HG02870 (cell line): ENCODE measurements around the gene OSER1.

Experiments
- ATAC-seq: cut with Tn5 transposase; IDR thresholded peaks from one replicate; pipeline ENCODE4 v1.9.1; 2021; ENCODE audit warnings: mild to moderate bottlenecking, moderate library complexity; ENCODE audit not compliant: unreplicated experiment

The OSER1 gene

DNA sequence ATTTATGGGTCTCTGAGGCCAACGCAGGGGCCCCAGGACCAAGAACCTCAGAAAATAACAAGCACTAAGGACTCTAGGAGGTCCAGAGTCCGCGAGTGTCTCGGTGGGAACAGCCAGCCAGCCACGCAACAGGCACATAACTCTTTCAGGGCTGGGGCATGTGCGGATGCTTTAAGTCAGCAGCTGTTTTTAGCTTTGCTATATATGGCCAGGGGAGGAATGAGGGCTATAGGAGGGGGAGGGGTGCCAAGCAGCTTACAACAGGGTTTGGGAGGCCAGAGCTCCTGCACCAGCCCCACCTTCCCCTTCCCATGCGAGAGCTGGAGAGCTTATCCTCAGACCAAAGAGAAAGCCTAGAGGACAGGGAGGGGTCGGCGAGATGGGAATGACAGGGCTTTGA lies 29.8 kb downstream of the OSER1 start:
- no peak for ATAC-seq

DNA sequence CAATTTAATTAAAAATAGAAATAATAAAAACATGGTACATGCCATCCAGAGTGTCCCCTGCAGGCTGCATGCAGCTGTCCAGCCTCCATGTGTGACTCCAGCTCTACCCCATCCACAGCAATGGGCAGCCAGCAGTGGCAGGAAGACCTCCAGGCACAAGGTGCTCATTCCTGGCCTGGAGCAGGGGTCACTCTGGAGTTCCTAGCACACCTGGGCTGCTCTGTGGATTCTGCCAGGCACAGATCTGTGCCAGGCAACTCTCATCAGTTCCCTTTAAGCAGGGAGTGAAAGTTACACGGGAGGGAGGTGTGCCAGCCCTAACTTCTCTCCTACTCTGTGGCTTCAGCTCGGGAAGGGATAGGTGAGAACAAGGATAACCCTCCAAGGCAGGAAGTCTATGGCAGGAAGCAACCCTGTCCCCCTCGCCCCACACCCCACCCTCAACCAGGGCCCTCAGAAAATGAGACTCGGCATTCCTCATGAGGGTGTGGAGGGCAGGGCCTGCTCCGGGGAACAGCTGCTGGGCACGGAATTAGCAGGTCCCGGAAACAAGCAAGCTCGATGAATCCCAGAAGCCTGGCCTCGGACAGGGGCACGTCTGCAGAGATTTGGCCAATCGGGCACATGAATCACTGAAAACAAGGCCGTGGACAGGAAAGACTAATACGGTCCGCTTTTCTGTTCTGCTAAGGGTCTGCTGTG lies 33.6 kb downstream of the OSER1 start:
- no peak for ATAC-seq

DNA sequence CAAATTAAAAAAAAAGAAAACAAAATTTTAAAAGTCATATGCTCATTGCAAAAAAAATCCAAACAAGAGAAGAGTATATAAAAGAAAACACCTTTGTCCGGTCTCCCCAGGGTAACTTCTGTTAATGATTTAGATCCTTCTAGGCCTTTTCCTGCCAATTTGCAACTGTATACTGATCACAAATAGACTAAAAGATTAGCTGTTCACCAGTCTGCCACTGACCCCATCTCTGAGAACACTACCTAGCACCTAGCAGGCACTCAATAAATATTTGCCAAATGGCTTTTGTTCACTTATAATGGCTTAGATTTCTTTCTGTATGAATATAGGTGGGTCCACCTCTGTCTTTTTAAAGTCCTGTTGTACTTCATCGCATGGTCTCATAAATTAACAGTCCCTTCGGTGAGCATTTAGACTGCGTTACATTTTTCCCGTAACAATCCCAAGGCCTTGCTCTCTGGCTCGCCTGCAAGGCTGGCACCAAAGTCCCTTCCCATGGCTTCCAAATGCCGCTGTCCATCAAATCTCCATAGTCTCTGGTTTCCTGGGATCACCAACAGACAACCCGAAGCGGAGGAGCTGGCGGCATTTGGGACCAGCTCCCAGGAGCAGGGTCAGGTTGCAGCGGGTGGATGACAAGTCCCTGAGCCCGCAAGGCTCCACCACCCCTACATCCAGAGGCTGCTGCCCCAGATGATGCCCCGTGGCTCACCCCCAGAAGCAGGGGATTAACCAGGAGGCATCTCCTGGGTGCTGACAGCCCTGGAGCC lies 35.4 kb downstream of the OSER1 start:
- no peak for ATAC-seq

DNA sequence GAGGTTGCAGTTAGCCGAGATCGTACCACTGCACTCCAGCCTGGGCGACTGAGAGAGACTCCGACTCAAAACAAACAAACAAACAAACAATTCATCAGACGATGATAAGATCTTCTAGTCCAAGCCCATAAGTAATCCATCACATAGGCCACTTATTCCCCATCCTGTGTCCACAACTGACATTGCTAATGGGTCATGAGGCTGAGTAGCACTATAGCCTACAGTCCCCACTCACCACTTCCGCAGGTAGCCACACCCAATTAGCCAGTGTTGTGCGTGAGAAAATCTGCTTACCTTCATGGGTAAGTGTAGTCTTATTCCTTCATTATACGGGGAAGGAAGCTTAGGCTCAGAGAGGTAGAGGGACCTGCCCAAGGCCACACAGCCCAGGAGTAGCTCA lies 36.7 kb downstream of the OSER1 start:
- ATAC-seq: no peak

DNA sequence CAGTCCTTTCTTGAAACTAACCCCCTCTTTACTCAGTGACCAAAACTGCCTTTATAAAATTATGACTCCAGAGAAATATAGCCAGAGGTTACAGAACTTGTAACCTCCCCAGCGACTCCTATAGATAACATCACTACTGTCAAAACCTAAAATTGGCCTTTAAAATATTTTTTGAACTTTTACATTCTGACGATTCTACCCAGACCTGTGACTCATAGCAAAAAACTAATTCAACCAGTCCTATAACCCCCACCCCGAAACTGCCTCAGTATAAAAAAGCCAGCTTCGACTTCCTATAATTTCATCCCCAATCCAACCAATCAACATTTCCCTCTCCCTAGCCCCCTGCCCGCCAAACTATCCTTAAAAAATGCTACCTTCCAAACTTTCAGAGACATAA lies 37.5 kb downstream of the OSER1 start:
- no peak for ATAC-seq

DNA sequence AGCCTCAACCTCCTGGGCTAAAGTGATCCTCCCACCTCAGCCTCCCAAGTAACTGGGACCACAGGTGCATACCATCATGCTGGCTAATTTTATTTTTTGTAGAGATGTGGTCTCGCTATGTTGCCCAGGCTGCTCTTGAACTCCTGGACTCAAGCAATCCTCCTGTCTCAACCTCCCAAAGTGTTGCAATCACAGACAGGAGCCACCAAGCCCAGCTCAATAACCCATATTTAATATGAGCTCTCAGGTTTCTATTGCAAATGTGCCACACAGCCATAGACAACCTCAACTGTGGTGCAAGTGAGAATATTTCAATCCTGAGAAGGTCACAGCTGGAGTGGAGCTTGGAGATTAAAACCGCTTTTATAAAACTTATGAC lies 38.0 kb downstream of the OSER1 start:
- no peak for ATAC-seq

DNA sequence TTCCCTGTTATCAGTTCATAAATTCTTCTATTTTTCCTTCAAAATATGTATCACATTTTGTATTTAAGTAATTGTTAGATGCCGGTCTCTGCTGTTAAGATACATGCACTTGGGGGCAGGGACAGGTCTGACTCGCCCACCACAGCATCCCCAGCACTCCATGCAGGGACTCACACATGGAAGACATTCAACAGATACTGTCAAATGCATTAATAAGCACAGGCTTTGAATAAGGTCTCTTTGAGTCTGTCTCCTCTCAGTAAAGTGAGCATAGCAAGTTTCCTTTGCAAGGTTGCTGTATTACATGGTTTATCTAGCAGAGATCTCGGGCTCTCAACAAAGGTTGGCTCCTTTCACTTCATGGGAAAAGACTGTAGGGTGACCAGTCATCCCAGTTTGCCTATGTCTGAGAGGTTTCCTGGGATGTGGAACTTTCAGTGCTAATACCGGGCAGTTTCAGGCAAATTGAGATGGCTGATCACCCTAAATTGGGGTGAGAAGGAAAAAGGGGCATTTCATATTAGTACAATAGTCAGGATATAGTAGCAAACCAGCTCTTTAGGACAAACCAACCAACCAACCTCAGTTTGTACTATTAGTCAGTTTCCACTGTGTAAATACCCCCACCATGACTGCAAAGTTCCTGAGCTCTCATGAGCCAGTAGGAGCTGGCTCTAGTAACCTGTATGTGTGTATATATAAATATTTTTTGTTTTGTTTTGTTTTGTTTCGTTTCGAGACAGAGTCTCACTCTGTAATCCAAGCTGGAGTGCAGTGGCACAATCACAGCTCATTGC lies 38.6 kb downstream of the OSER1 start:
- no peak for ATAC-seq

DNA sequence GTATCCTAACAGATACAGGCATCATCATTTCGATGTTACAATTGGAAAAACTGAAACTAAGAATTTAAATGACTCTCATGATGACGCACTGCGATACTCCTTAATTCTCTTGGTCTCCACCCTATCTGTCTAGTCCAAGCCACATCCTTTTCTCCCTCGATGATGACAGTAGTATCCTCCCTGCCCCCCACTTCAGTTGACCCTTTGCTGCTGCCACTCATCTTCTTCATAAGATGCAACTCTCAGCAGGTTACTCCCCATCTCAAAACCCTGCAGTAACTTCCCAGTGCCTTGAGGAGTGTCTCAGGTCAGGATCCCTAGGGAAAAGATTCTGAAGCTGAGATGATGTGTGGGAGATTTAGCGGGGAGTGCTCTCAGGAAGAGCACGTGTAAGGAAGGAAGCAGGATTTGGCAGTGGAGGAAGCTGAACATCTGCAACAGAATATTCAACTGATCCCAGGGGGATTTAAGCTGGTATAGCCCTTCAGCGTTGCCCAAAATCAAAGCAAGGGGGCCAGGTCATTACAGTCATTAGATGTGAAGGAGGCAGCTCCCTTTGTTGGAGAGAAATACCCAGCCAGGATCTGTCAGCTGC lies 39.7 kb downstream of the OSER1 start:
- ATAC-seq: no peak

DNA sequence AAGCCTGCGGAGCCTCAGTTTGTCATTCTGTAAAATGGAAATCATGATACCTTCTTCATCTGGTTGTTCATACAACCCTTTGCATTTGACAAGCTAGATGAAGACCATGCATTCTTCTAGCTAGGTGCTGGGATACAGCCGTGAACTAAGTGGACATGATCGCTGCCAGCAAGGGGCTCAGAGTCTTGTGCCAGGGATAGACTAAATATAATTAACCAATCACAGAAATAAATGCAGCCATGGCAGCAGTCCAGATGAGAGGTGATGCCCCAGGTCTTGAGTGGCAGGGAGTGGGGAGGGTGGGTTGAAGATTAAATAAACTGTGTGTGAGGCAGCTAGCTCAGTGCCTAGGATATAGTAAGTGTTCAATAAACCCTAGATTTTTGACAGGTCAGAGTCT lies 42.8 kb downstream of the OSER1 start:
- no peak for ATAC-seq

DNA sequence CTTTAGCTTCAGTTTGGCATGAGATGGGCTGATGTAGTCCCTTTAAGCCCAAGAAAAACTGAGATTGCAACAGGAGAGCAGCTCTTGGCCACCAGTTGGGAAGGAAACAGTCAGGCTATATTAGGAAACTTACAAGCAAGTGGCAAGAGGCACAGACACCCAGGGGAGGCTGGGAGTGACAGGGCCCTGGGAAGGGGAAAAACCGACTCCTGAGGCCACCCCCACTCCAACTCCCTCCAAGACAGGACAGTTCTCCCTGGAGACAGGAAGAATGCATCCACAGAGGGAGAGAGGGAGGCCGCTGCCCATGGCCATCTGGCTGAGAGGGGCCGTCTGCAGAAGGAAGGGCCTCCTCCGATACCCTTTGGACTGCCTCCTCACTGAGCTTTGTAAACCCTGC lies 44.1 kb downstream of the OSER1 start:
- ATAC-seq: no peak

DNA sequence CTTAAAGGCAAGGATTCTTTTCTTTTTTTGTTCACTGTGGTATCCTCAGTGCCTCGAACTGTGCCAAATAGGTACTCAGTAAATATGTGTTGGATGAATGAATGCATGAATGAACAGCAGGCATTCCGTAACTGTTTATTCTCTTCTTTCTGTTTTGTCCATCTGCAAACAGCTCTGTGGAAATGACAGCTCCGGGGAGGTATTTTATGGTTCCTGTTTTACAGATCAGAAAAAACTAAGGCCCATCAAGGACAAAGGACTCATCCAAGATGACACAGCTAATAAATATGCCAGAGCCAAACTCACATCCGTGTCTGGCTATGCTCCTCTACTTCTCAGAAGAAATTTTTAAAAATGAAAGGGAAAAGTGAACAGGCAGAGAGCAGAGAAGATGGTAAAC lies 44.6 kb downstream of the OSER1 start:
- ATAC-seq: no peak

DNA sequence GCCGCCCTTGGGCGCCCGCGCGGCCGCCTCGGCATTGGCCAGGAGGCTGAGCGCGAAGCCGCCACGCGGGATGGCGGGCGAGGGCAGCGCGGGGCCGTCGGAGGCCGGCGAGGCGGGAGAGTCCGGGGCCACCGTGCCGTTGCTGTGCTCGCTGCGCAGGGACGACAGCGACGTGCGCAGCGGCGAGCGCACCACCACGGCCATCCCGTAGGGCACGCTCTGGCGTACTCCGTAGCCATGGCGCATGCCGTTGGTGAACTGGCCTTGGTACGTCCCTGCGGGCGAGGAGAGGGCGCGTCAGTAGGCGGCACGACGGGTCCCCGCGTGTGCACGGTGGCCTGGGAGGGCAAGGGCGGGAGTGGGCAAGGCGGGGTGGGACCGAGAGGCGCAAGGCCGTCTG lies 50.4 kb downstream of the OSER1 start:
- no peak for ATAC-seq

DNA sequence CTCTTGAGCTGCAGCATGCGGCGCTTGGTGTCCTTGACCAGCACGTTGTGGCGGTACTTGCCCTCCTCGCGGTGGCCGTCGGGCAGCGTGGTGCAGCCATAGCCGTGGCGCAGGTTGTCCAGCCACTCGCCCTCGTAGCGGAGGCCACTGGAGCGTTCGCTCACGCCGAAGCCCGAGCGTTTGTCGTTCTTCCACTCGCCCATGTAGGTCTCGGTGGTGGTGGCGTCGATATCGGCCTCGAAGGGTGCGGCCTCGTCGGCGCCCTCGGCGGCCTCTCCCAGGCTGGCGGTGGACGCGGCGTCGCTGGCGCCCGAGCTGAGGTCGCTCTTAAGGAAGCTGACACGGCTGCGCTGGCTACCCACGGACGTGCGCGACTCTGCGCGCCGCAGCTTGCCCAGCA lies 50.9 kb downstream of the OSER1 start:
- ATAC-seq: no peak

DNA sequence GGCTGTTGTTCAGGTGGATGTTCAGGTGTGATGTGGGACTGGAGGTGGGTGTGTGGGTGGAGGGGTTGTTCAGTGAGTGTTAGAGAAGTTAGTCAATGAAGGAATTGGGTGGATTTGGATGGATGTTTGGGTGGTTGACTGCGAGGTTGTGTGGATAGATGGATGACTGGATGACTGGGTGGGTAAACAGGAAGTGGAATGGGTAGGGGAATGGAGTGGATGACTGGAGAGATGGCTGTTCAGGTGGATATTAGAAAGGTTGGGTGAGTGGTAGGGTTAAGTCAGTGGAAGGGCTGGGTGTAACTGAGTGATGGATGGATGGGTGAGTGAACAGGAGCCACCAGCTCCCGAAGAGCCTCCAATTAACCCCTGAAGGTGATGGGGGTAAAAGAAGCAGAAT lies 51.4 kb downstream of the OSER1 start:
- ATAC-seq: no peak

DNA sequence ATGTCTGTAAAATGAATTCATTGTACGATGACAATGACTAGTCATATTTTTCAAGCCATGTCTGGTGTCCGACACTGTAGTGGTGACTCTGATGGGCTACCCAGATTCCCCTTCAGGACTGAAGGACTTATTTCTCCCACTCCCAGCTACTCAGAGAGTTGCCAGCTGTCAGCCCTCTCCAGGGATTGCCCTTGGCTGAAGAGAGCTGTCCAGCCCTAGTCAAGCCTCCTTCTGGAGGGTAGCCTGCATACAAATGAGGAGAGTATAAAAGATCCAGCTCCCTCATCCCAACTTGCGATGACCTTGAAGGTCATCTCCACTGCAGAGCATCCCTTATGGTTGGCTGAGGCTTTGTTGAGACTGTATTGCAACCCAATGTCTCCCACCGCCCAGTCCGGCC lies 53.5 kb downstream of the OSER1 start:
- no peak for ATAC-seq

DNA sequence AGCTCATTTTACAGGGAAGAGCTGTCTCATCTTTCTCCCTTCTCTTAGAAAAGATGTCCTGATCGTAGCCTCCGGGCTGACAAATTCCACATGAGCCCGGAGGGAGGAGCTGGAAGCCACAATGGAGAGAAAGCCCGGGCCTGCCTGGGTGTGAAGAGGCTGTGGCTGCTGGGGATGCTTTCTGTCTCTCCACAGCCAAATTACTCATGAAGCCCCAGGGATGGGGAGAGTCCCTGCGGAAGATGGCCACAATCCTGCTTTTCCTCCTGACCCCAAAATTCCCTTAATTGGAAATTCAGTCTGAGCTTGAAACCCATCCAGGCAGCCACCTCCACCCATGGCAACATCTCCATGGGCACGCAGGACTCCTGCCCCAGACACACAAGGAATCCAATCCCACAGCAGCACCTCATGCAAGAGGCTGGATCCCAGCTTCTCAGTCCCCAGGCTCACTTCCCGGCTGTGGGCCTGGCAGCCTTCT lies 56.0 kb downstream of the OSER1 start:
- no peak for ATAC-seq

DNA sequence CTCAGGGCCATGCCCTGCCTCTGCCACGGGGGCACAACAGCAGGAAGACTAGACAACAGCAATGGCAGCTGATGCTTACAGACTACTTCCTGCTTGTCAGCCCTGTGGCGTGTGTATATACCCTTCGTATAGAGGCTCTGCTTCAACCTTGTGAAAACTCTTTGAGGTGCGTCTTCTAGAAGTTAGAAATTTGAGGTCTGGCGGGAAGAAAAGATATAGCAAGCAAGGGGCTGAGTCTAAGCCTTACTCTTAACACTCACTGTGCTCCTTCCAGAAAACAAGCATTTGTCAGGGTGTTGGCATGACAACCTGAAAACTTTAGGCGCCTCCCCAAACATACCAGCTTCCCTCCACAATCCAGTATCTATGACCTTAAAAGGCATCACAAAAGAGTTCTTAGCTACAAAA lies 56.9 kb downstream of the OSER1 start:
- ATAC-seq: no peak

DNA sequence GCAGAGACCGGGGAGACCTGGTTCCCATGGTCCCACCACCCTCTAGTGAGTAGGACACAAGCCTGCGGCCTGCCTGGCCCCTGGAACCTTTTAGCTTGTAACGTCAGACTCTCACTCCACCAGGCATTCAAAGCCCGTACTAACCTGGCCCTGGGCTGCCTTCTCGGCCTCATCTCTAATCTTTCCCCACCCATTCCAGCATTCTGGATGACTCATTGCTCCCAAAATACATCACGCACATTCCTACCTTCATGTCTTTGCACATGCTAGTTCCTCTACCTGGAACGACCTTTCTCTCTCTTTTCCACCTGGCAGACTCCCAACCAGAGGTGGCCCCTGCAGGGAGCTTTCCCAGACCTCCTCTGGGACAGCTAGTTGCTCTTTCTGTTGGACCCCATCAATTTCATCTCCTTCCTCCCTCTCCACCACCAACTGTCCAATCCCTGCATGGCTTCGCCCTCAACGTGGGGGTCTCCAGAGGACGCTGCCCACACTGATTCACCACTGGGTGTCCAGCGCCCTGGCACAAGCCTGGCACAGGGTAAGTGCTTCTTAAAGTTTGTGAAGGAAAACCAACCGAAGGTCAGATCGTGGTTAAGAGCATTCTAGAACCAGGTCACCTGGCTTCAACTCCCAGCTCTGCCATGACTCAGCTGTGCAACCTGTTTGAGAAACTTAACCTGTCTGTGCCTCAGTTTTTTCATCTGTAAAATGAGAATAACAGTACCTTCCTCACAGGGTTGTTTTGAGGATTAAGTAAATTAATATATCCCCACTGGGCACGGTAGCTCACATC lies 58.8 kb downstream of the OSER1 start:
- ATAC-seq: no peak

DNA sequence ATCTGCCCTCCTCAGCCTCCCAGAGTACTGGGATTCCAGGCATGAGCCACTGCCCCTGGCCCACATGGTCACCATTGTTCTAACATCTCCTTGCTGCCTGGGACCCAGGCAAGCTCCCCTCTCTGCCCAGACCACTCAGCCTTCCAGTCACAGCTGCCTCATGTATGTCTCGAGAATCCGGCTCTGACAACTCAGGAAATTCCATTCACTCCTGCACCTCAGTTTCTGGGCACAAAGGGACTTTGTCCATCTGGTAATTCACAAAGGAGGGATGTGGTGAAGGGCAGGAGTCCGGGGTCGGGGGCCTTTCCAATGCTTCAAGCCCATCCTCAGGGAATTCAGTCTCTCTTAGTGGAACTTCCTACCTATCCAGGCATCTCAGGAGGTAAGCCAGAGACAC lies 64.3 kb downstream of the OSER1 start:
- ATAC-seq: no peak
